Spinal cord (tissue), 10 donors: Measurements from ENCODE around the gene CARS1. TPM values are rescaled to one million over a fixed set of nuclear protein-coding genes. Genes with fewer than 3 reads are reported as not detected.

Experiments
- DNase-seq, 6 donors: peaks; one replicate each; pipeline versions ENCODE4 v3.0.0 to v3.0.0-alpha.2; 2013 to 2015; ENCODE audit warnings: low spot score in 6 of 6, low read depth in 4 of 6
- H3K27ac ChIP-seq: one replicate; pipeline ENCODE4 v1.5.1; 2013; ENCODE audit warnings: low read depth, low read length, control low read depth
- H3K27me3 ChIP-seq: one replicate; pipeline ENCODE4 v1.6.1; 2013; ENCODE audit warnings: low read length; ENCODE audit not compliant: control insufficient read depth, insufficient read depth
- H3K36me3 ChIP-seq: one replicate; pipeline ENCODE4 v1.6.1; 2013; ENCODE audit warnings: low read length; ENCODE audit not compliant: control insufficient read depth, insufficient read depth
- H3K4me1 ChIP-seq: one replicate; pipeline ENCODE4 v1.6.1; 2013; ENCODE audit warnings: low read length; ENCODE audit not compliant: control insufficient read depth, insufficient read depth
- H3K4me3 ChIP-seq: one replicate; pipeline ENCODE4 v1.5.1; 2013; ENCODE audit warnings: low read depth, low read length, control low read depth
- H3K9me3 ChIP-seq: one replicate; pipeline ENCODE4 v1.6.1; 2013; ENCODE audit warnings: low read length; ENCODE audit not compliant: control insufficient read depth, insufficient read depth
- WGBS: methylation state at CpG from one replicate; pipeline ENCODE4 v1.1.5; 2013; ENCODE audit warnings: missing lambda C conversion rate; ENCODE audit not compliant: insufficient coverage; 5-methylcytosine and 5-hydroxymethylcytosine counted together
- polyA plus RNA-seq, 2 donors: library from polyadenylated mRNA; unstranded; fragments of 120-200 nt; gene quantifications; one replicate each; pipeline ENCODE4 v1.2.1, GENCODE V29; 2013; ENCODE audit not compliant: insufficient read length in 2 of 2
- total RNA-seq, 2 donors: library from RNA; depleted of rRNA in 1 of 2; stranded (reverse); fragments of 120-200 nt in 1 of 2; fragments of >200 nt in 1 of 2; gene quantifications; one replicate each; pipeline versions ENCODE4 v1.2.3 to v1.2.4, GENCODE V29; 2013 to 2014
- donor health status: healthy.

The CARS1 gene
- total and polyA plus RNA-seq, 4 donors = 28.5 to 54.6 (median 44.3) TPM

DNA sequence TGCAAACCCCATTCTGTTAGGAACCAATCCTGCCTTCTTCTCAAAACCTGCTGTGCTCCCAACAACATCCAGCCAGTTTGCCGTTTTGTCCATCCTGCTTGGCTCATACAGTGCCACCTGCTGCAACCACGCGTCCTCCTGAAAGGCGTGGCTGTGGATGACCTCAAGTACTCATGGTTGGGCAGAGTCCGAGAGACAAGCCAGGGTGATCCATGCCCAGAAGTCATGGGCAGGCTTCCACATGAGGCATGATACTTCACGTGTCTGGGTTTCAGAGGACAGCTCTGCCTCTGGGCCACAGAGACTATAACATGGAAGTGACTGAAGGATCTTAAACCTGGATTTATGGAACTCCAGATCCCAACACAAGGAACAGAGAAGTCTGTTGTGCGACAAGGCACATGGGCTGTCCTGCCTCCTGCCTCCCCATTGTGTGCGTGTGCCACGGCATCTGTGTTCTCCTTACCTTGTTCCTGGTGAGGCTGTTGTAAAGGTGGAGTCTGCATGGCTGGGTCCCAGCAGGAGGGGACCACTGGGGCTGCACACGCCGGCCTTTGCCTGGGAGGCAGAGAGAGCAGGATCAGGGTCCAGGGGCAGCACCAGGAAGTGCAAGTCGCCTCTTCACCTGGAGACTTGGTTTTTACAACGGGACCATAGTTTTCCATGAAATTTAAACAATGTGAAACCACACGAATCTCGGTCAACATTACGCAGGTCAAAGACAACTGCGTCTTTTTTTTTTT lies 15.4 kb downstream of the CARS1 start:
- H3K36me3 ChIP-seq = peaks cover 72% of the 10 kb centered on the region
- WGBS = 92% methylated on average over 17 of the region's 17 CpGs
- H3K27ac ChIP-seq = no peak overlapping the region
- peaks cover 33% of the 10 kb centered on the region for H3K4me1 ChIP-seq
- DNase-seq = no peak
- no peaks in the 10 kb centered on the region for H3K9me3 ChIP-seq
- no peak overlapping the region for H3K4me3 ChIP-seq
- no peaks in the 10 kb centered on the region for H3K27me3 ChIP-seq

DNA sequence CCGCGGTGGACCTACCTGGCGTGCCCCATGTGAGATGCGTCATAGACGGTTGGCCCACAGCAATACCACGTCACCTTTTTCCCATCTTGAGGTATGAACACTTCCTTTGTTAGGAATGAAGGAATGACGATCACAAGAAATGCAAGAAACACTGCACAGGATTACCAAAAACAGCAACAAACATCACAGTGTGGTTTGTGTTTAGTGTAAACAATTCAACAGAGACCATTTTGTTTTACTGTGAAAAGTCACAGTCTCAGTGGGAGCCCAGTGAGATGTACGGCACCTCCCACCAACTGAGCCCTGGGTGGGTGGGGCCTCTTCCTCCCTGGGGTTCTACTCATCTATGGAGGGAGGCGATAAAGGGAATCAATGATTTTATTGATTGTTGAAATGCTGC lies 16.3 kb downstream of the CARS1 start:
- no CpG with 5 or more reads among the region's 9 CpGs for WGBS
- Histone ChIP-seq H3K36me3 (peaks cover 71% of the 10 kb centered on the region), H3K27ac (no peak overlapping the region), H3K4me1 (peaks cover 33% of the 10 kb centered on the region), H3K9me3 (no peaks in the 10 kb centered on the region), H3K4me3 (no peak overlapping the region), H3K27me3 (no peaks in the 10 kb centered on the region)
- DNase-seq = no peak

DNA sequence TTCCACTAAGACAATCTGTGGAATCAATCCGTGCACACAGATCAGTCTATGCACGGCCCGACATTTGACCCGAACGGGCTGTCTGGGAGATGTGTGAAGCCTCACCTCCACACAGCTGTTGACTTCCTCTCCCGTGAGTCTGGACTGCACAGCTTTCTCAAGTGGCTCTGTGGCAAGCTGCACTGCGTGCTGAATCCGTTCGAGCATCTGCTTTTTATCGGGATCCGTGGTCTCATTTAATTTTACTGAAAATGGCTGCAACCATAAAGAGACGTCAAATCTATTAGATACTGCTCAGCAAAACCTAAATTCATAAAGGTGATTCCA lies 19.3 kb downstream of the CARS1 start:
- WGBS = 89% methylated on average over 11 of the region's 12 CpGs
- H3K9me3 ChIP-seq = no peaks in the 10 kb centered on the region
- H3K4me1 ChIP-seq = peaks cover 16% of the 10 kb centered on the region
- H3K4me3 ChIP-seq = no peak overlapping the region
- DNase-seq = no peak
- no peaks in the 10 kb centered on the region for H3K27me3 ChIP-seq
- H3K36me3 ChIP-seq = peaks cover 65% of the 10 kb centered on the region
- H3K27ac ChIP-seq = no peak overlapping the region

DNA sequence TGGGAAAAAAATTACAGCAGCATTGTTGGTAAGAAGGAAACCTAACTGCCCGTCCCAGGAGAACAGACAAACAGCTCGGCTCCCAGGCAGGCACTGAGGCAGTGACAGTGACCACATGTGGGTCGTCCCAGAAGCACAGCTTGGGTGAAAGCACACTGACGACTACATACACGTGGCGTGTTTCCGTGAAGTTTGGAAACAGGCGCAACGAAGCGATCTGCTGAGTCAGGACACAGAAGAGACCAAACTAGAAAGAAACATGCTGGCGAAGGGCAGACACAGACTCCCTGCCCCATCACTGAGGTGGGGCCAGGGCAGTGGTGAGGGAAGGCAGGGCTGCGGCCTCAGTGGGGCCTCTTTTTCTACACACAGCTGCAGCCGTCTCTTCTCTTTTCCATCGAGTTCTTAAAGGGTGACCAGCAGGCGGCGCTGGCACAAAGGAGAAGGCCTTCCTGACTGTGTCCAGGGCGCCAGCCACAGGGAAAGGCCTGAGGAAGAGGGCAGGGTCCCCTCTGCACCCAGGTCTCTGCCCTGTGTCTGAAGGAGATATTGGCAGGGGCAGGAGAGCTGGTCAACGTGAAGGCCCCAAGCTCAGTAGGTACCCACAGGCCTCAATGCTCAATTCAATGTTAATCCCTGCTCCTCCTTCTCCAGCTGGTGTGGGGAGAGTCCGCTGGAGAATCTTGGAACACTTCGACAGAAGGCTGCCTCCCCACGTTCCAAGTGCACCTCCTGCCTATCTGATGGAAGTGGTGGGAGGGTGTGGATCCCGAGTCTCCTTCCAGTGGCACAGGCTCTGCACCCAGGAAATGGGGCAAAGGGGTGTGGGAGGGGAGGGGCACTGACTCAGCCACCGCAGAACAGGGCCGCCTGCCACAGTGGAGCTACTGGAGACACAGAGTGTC lies 19.9 kb downstream of the CARS1 start:
- Histone ChIP-seq H3K27ac (no peak overlapping the region), H3K36me3 (peaks cover 66% of the 10 kb centered on the region), H3K9me3 (no peaks in the 10 kb centered on the region), H3K4me1 (peaks cover 10% of the 10 kb centered on the region), H3K27me3 (no peaks in the 10 kb centered on the region), H3K4me3 (no peak overlapping the region)
- DNase-seq = peak; percentile 43 to 91 (median 70)
- WGBS = 71% methylated on average over 17 of the region's 24 CpGs

DNA sequence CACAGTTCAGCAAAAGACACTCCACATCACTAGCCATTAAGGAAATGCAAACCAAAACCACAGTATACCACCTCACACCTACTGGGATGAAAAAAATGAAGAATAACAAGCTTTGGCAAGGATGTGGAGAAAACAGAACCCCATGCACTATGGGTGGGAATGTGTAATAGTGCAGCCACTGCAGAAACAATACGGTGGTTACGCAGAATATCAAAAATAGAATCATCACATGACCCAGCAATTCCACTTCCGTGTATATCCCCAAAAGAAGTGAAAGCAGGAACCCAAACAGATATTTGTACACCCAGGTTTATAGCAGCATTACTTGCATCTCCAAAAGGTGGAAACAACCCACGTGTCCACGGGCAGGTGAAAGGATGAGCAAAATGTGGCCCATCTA lies 20.8 kb downstream of the CARS1 start:
- Histone ChIP-seq H3K36me3 (peaks cover 60% of the 10 kb centered on the region), H3K27ac (no peak overlapping the region), H3K4me3 (no peak overlapping the region)

DNA sequence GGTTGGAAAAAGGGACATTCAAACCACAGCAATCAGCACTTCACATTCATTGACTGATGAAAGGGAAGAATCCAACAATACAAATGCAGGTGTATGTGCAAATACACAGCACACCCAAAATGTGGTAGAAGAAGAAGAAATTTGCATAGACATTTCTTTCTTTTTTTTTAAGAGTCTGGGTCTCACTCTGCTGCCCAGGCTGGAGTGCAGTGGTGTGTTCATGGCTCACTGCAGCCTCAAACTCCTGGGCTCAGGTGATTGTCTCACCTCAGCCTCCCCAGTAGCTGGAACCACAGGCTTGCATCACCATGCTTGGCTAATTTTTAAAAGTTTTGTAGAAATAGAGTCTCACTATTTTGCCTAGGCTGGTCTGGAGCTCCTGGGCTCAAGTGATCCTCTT lies 21.9 kb downstream of the CARS1 start:
- Histone ChIP-seq H3K27me3 (no peaks in the 10 kb centered on the region), H3K27ac (no peak overlapping the region), H3K9me3 (no peaks in the 10 kb centered on the region), H3K4me1 (peaks cover 4% of the 10 kb centered on the region), H3K4me3 (no peak overlapping the region), H3K36me3 (peaks cover 51% of the 10 kb centered on the region)
- no peak for DNase-seq

More for the DNA sequence above, 20.8 kb downstream of the CARS1 start:
- Histone ChIP-seq H3K9me3 (no peaks in the 10 kb centered on the region), H3K4me1 (peaks cover 4% of the 10 kb centered on the region), H3K27me3 (no peaks in the 10 kb centered on the region)
- WGBS = no CpG with 5 or more reads among the region's 5 CpGs
- DNase-seq = no peak

DNA sequence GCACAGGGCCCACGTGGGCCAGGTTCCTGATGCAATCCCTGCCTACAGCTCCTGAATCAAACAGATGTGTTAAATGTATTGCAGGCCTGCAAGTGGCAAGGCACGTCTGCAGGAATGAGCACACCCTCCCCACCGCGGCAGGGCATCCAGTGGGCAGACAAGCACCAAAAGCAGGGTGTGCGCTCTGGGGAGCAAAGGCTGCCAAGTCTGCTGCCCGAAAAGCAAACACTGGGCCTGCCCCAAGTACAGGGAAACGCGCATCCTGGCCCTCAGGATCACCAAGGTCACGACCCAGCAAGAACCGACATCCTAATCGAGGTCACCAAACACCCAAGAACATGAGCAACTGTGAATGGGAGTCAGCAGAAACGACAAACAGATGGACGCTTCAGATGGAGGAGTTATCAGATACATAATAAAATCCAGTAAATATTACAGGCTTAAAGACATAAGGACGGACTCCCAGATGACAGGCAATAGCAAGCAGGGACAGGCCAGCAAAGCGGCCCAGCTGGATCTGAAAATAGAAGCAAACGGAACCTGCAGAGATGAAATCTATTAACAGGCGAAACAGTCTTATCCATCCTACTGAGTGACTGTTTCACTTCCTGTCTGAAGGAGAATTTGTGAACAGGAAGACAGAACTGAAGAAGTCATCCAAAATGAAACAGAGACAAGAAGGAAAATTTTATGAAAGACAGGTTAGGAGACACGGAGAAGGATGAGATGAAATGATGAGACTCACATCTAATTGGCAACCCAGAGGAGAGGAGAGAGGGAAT lies 26.7 kb downstream of the CARS1 start:
- Histone ChIP-seq H3K4me3 (no peak overlapping the region), H3K27ac (no peak overlapping the region), H3K27me3 (no peaks in the 10 kb centered on the region), H3K4me1 (peaks cover 4% of the 10 kb centered on the region), H3K36me3 (peaks cover 63% of the 10 kb centered on the region), H3K9me3 (no peaks in the 10 kb centered on the region)
- 84% methylated on average over 15 of the region's 18 CpGs for WGBS
- no peak for DNase-seq

DNA sequence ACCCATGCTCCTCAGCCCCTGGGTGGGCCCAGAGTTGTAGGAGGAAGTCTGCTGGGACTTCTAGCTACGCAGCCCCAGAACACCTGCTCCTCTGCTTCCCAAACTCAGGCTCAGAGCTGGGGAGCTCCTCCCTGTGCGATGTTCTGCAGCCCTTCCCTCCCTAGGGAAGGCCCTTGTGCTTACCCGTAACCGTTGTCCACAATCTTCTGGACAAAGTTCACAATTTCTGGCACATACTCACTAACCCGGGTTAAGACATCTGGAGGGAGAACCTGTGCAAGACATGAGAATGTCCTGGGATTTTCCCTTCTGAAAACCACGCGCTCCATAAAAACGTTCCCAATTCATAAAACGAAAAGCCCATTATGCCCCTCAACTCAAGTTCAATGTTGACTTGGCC lies 28.4 kb downstream of the CARS1 start:
- Histone ChIP-seq H3K36me3 (peaks cover 61% of the 10 kb centered on the region), H3K27ac (no peak overlapping the region), H3K27me3 (no peaks in the 10 kb centered on the region), H3K4me3 (no peak overlapping the region), H3K9me3 (no peaks in the 10 kb centered on the region), H3K4me1 (peaks cover 4% of the 10 kb centered on the region)
- 95% methylated on average over 9 of the region's 9 CpGs for WGBS
- DNase-seq = no peak

DNA sequence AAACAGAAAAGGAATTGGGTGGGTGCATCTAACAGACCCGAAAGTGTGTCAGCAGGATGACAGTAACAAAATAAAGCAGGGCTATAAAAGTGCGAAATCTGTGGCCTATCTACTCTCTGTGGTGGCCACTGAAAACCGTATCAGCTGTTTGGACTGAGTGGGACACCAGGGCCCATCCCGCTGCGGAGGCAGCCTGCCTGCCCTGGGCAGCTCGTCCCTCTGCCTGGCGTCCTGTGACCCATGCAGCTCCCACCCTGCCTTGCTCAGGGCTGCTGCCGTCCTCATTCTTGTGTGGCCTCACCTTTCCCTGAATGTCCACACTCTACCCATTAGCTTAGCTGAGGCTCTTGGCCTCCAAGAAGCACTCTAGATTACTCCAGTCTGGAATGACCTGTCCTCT lies 30.4 kb downstream of the CARS1 start:
- H3K4me1 ChIP-seq = peaks cover 4% of the 10 kb centered on the region
- H3K27me3 ChIP-seq = no peaks in the 10 kb centered on the region
- no peak for DNase-seq
- H3K27ac ChIP-seq = no peak overlapping the region
- H3K36me3 ChIP-seq = peaks cover 54% of the 10 kb centered on the region
- no peaks in the 10 kb centered on the region for H3K9me3 ChIP-seq
- H3K4me3 ChIP-seq = no peak overlapping the region
- 95% methylated on average over 8 of the region's 8 CpGs for WGBS
